Non-pigmented ciliary epithelial cell (primary cell): ENCODE data around the gene SPCS3.
"Not testable (repeated sequence)": the region's sequence is repeated elsewhere in the genome, so short reads cannot be mapped to it uniquely, and the experiment has no call there.

Experiments
- DNase-seq: peaks from one replicate; pipeline ENCODE4 v3.0.0-alpha.2; 2010; ENCODE audit warnings: low read depth

SPCS3 gene

GRCh38 chr4:176319704-176320339, at the start of gene SPCS3:
Gene SPCS3, plus strand, starts transcription at chr4:176319966. Its CDS starts 111 bp downstream, at chr4:176320077.
- DNase-seq, result peak; percentile 48

GRCh38 chr4:176270669-176271068, 49.1 kb upstream of the SPCS3 start:
- DNase-seq, result peak; percentile 99

- no peak for DNase-seq
Observed at GRCh38 chr4:176271749-176272148, 48.0 kb upstream of the SPCS3 start.

- no peak for DNase-seq
Observed at GRCh38 chr4:176272799-176273198, 47.0 kb upstream of the SPCS3 start.

- DNase-seq, result no peak
Observed at GRCh38 chr4:176273736-176274135, 46.0 kb upstream of the SPCS3 start.

- no peak for DNase-seq
Observed at GRCh38 chr4:176274441-176274840, 45.3 kb upstream of the SPCS3 start.

GRCh38 chr4:176276710-176277109, 43.1 kb upstream of the SPCS3 start:
- DNase-seq, result no peak

GRCh38 chr4:176277162-176277904, 42.4 kb upstream of the SPCS3 start:
- DNase-seq, result no peak

GRCh38 chr4:176279560-176279959, 40.2 kb upstream of the SPCS3 start:
- not testable (repeated sequence) for DNase-seq

GRCh38 chr4:176286728-176287127, 33.0 kb upstream of the SPCS3 start:
- no peak for DNase-seq

GRCh38 chr4:176287546-176287945, 32.2 kb upstream of the SPCS3 start:
- no peak for DNase-seq

- DNase-seq, result no peak
Observed at GRCh38 chr4:176288020-176288419, 31.7 kb upstream of the SPCS3 start.

GRCh38 chr4:176289561-176289960, 30.2 kb upstream of the SPCS3 start:
- DNase-seq, result no peak

- no peak for DNase-seq
Observed at GRCh38 chr4:176290520-176290919, 29.2 kb upstream of the SPCS3 start.

GRCh38 chr4:176291748-176292147, 28.0 kb upstream of the SPCS3 start:
- DNase-seq, result no peak

GRCh38 chr4:176292920-176293319, 26.8 kb upstream of the SPCS3 start:
- no peak for DNase-seq

- no peak for DNase-seq
Observed at GRCh38 chr4:176293660-176294059, 26.1 kb upstream of the SPCS3 start.

- not testable (repeated sequence) for DNase-seq
Observed at GRCh38 chr4:176295907-176296306, 23.9 kb upstream of the SPCS3 start.

- no peak for DNase-seq
Observed at GRCh38 chr4:176298664-176299063, 21.1 kb upstream of the SPCS3 start.

GRCh38 chr4:176300036-176300435, 19.7 kb upstream of the SPCS3 start:
- DNase-seq, result no peak

GRCh38 chr4:176300565-176300964, 19.2 kb upstream of the SPCS3 start:
- DNase-seq, result no peak

GRCh38 chr4:176302283-176303275, 17.2 kb upstream of the SPCS3 start:
- peak; percentile 50 for DNase-seq
